HG03378 (cell line): ENCODE data around the gene VAV3.
"Not testable (repeated sequence)": the region's sequence is repeated elsewhere in the genome, so short reads cannot be mapped to it uniquely, and the experiment has no call there.

ENCODE experiments used
- ATAC-seq: cut with Tn5 transposase; IDR thresholded peaks from one replicate; pipeline ENCODE4 v1.9.1; 2021; ENCODE audit warnings: mild to moderate bottlenecking, moderate library complexity; ENCODE audit not compliant: unreplicated experiment

VAV3 gene

GRCh38 chr1:107894605-107895004 lies 70.4 kb downstream of the VAV3 start:
- no peak for ATAC-seq

DNA sequence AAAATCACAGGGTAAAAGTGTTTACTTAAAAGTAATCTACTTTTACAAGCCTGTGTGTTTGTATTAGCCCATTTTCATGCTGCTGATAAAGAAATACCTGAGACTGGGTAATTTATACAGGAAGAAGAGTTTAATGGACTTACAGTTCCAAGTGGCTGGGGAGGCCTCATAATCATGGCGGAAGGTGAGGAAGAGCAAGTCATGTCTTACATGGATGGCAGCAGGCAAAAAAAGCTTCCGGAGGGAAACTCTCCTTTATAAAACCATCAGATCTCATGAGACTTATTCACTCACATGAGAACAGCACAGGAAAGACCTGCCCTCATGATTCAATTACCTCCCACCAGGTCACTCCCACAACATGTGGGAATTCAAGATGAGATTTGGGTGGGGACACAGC lies 71.6 kb downstream of the VAV3 start:
- not testable (repeated sequence) for ATAC-seq

DNA sequence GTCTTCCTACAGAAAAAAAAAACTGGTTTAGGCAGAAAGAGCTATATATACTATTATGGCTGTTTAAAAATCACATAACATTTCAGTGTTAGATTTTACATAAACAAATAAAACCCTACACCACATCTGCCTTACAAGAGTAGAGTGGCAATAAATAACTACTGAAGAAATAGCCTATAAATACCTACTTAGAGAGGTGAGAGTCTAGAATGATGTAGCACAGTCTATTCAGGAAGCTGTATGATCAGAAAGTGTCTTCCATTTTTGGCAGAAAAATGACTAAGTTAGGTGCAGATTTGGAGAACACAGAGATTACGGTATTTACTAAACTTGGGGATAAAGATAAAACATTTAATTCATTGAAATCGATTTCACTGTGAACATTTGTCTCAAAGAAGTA lies 75.5 kb downstream of the VAV3 start:
- ATAC-seq = no peak

GRCh38 chr1:107883562-107883961 lies 81.4 kb downstream of the VAV3 start:
- no peak for ATAC-seq

DNA sequence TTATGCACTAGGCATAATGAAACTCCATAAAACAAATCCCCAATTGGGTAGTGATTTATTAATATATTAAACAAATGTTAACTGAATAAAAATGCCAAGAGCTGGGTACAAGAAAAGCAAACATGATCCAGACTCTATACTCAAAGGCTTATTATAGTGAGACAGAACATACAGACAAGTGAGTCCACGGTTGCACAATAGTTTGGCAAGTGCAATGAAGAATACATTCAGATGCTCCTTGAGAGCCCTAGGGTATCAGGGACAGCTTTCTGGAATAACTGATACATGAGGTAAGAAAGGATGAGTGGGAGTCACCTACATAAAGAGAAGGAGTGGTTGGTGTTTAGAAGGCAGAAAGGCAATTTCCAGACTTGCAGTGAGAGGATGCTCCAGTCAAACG lies 85.1 kb downstream of the VAV3 start:
- no peak for ATAC-seq

- no peak for ATAC-seq
These were observed 85.6 kb downstream of the VAV3 start for GRCh38 chr1:107879346-107879745.

DNA sequence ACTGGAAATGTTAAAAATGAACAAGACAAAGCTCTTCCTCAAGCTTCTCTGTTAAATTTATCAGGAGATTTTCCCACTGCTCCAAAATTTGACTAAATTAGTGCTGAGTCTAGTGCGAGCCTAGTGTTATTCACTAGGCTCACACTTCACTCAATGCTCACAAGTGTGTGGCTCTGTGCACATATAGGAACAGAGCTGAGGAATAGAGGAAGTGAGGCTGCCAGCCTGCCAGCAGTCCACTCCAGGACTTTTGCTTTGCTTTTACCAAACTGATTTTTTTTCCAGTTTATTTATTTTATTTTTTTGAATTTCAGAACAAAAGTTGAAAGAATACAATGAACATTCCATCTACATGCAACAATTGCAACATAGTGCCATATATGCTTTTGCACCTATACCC lies 87.2 kb downstream of the VAV3 start:
- no peak for ATAC-seq

DNA sequence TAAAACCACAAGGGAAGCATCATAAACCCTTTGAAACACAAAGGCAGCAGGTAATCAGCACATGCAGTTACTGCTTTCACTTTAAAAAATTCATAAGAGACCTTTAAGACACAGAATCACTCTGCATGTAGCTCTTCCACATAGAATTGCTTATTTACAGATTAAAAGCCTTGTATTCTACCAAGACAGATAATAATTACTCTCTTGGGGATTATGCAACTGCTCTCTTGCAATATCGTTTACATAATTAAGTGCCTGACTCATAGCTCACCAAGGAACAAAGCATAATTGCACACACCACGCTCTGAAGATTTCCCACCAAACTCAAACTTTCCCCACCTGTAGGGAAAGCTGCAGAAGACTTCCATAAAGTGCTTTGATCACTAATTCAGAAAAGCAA lies 87.9 kb downstream of the VAV3 start:
- ATAC-seq = no peak

DNA sequence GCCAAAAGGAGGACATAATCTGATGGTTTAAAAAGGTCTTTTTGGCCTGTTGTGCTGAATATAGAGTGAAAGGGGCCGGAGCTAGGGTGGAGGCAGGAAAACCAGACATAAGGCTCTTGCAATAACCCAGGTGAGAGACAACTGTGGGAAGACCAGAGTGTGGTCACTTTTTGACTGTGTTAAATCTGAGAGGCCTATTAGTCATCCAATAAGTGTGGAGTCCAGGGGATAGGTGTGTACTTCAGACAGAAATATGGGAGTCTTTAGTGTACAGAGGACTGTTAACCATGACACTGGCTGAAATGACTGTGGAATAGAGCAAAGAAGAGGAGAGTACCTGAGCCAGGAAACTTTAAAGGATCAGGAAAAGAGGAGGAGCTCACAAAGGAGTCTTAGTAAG lies 89.3 kb downstream of the VAV3 start:
- no peak for ATAC-seq

- ATAC-seq = no peak
These were observed 90.8 kb downstream of the VAV3 start for GRCh38 chr1:107874221-107874620.

DNA sequence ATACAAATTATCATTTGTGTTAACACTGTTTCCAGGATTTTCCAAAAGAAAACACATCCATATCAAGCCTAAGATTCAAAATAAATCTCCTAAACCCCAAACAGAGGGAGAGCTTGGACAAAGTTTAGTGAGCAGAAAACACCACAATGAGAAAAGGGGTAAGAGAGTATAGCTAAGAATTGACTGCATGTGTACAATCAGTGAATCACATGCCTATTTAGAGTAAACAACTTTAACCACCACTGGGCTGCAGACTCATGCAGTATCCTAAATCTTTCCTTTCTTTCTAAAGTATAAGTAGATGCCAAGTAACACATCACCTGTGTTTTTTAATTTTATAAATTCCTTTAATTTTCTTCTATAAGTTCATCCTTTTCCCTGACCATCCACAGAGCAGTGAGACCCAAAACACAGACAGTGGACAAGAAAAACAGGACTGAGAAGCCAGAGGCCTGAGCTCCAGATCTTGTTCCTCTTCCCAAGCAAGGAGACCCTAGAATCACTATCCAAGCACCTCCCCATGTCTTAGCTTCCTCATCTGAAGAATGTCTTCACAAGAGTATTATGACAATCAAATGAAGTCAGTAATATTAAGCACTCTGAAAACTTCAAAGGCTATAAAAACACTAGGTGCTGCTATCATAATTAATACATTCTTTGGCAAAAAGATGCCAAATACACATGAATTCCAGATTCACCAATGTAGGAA lies 93.1 kb downstream of the VAV3 start:
- ATAC-seq = no peak

DNA sequence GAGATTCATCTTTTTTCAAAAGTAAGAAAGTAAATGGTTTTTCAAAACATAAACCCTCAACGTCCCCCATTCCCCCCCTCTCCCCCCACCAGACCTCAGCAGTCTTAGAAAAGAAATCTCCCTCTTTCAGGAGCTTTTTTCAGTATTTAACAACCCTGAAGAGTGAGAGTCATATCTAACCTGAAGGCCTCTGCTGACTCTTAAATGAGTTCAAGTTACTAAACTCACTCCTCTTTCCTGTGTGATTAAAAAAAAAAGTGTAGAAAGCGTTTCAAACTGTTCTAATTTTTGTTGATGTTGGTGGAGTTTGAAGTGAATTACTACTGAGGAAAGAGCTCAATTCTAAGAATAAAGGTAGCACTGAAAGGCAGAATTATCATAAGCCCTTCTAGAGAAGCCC lies 93.7 kb downstream of the VAV3 start:
- ATAC-seq = no peak

GRCh38 chr1:107870696-107871095 lies 94.3 kb downstream of the VAV3 start:
- no peak for ATAC-seq

DNA sequence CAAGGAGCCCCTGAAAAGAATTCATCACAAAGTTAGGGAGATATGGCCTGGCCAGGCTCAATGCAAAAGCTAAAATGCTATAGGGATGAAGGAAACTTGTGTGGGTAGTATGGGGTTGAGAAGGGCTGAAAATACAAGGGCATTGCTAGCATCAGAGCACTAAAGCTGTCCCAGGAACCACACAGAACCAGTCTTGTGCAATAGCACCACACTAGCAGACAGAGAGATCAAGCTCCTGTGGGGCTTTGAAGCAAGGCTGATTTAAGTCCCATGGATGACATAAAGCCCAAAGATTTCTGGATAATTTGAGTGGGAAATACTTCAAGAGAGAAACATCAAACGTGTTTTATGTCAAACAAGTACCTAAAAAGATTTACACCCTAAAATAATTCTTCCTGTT lies 97.1 kb downstream of the VAV3 start:
- ATAC-seq = no peak

GRCh38 chr1:107867422-107867821 lies 97.6 kb downstream of the VAV3 start:
- no peak for ATAC-seq

- ATAC-seq = no peak
These were observed 98.1 kb downstream of the VAV3 start for GRCh38 chr1:107866870-107867269.

DNA sequence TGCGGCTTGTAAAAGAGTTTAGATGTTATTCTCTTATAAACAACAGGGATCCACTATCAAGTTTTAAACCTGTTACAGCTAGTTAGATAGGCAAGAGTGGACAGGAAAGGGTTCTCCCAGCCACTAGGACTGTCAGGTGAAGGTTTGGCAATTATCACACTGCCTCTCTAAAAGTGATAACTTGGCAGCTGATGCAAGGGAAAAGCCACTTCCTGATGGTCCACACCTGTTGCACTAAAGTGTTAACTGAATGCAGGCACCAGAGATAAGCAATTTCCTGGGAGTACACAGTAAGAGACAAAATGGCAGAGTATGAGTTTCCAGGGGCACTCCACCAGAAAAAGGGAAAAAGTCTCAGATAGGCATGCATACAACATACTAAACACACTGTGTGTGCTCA lies 99.4 kb downstream of the VAV3 start:
- no peak for ATAC-seq

DNA sequence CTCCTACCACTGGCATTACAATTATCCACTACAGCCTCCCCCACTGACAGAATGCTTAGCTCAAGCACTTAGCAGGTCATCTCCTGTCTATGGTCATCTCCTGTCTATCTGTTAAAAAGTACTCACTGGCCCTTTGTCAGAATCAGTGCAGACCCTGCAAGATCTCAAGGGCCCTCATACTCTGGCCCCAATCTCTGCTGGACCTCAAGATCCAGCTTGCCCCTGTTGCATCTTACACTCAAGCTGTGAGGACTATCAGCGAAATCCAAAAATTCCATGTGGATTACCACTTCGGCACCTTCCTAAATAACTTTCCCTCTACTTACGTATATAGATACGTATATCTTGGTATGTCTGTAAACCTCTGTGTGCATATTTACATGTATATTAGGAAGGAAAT lies 101.6 kb downstream of the VAV3 start:
- no peak for ATAC-seq

- ATAC-seq = no peak
These were observed 102.9 kb downstream of the VAV3 start for GRCh38 chr1:107862064-107862463.

DNA sequence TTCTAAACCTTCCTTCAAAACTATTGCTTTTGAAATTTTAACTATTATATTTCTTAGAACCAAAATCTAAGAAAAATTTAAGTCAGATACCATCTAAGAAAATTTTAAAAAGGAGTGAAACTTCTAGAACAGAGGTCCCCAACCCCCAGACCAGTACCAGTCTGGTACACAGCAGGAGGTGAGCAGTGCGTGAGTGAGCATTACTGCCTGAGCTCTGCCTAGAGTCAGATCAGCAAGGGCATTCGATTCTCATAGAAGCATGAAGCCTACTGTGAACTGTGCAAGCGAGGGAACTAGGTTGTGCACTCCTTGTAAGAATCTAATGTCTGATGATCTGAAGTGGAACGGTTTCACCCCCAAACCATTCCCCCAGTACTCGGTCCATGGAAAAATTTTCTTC lies 106.7 kb downstream of the VAV3 start:
- ATAC-seq = no peak

DNA sequence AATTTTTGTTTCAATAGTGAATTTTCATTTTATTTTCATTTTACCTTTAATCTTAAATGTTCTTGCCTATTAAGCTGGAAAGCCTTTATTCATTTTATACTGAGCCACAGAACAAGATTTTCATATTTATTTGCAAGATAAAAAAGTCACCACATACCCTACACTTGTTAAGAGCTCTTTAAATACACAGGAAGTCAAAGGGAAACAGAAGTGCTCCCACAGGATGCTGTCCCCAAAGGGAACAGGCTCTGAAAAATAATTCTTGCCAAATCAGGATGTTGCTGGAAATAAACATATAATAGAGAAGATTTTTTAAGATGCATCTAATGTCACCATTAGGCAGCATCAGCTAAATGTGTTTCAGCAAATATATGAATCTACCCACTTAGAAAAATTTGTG lies 113.6 kb downstream of the VAV3 start:
- no peak for ATAC-seq

DNA sequence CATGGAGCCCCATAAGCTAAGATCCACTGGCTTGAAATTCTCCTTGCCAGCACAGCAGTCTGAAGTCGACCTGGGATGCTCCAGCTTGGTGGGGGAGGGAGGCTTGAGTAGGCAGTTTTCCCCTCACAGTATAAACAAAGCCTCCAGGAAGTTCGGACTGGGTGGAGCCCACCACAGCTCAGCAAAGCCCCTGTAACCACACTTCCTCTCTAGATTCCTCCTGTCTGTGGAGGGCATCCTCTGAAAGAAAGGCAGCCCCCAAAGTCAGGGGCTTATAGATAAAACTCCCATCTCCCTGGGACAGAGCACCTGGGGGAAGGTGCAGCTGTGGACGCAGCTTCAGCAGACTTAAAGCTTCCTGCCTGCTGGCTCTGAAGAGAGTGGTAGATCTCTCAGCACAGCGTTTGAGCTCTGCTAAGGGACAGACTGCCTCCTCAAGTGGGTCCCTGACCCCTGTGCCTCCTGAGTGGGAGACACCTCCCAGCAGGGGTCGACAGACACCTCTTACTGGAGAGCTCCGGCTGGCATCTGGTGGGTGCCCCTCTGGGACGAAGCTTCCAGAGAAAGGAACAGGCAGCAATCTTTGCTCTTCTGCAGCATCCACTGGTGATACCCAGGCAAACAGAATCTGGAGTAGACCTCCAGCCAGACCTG lies 120.3 kb downstream of the VAV3 start:
- not testable (repeated sequence) for ATAC-seq

- no peak for ATAC-seq
These were observed 121.0 kb downstream of the VAV3 start for GRCh38 chr1:107843989-107844388.
